HT1080 (cell line): ENCODE results near the gene RPL21. TPM values are rescaled to one million over a fixed set of nuclear protein-coding genes. Genes with fewer than 3 reads are reported as not detected.

Source experiments
- DNase-seq: peaks from one replicate; pipeline ENCODE4 v3.0.0-alpha.2; 2015; ENCODE audit warnings: low read depth
- total RNA-seq: library from RNA; depleted of rRNA; stranded (reverse); fragments of >200 nt; shearing (Covaris generic); gene quantifications from 2 replicates; pipeline ENCODE4 v1.2.3, GENCODE V29; 2014

The RPL21 gene
- total RNA-seq, 1 experiment from 2014 or later: 982 TPM

- no peak for DNase-seq
Measured at GRCh38 chr13:27257648-27258253, 6.4 kb downstream of the RPL21 start.

DNA sequence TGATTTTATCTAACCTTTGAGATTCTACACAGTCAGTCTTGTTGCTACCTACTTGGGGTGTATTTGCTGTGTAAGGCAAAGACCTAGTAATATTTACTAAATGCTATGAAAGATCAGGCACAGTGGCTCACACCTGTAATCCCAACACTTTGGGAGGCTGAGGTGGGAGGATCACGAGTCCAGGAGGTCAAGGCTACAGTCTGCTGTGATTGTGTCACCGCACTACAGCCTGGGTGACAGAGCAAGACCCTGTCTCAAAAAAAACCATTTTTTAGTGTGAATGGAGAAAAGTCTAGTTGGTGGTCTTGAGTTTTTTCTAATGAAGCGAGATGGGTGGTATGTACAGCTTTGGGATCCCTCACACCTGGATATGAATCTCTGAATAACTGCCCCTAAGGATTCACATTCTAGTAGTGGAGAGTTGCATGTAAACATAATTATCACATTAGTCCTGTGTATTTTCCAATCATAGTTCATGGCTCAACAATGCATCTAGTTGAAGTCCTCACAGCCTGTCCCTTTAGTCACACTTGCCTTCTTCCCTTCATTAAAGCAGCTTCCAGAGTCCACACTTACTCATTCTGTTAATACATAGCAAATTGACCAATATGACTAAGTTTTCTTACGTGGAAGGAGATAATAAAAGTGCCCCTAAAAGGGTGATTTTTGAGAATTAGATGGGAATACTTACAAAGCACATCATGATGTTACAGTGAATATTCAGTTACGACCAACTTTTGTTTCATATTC, 7.5 kb downstream of the RPL21 start:
- no peak for DNase-seq

- no peak for DNase-seq
Measured at GRCh38 chr13:27259831-27260230, 8.5 kb downstream of the RPL21 start.

- DNase-seq: no peak
Measured at GRCh38 chr13:27261396-27261795, 10.0 kb downstream of the RPL21 start.

GRCh38 chr13:27263438-27263837, 12.1 kb downstream of the RPL21 start:
- no peak for DNase-seq

DNA sequence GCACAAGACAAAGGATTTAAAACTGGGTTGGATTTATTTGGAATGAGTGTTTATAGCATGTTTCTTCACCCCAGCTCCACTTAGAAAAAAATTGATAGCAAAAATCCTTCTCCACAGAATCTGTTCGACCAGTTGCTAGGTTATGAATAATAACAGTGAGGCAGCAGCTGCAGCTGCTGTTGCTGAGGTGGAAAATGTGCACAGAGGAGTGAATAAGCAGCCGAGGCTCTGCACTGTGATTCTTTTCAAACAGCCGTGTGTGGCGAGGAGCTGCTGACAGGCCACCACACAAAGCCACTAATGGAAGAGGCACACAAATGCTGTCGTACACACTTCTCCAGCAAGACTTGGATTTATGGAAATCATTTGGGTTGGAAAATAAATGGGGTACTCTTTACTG, 12.8 kb downstream of the RPL21 start:
- DNase-seq: peak; percentile 40

DNA sequence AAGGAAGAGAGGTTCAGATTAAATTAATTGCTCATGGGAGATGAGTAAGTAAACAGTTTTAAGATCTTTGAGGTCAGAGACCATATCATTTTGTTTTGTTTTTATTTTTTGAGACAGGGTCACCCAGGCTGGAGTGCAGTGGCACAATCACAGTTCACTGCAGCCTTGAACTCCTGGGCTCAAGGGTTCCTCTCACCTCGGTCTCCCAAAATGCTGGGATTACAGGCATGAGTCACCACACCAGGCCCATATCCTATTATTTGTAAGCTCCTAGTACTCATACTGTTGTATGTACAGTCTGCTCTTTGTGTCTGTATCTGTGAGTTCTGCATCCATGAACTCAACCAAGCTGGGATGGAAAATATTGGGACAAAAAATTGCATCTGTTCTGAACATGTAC, 13.3 kb downstream of the RPL21 start:
- no peak for DNase-seq

- DNase-seq: no peak
Measured at GRCh38 chr13:27266917-27267316, 15.6 kb downstream of the RPL21 start.

GRCh38 chr13:27267596-27267995, 16.2 kb downstream of the RPL21 start:
- no peak for DNase-seq

DNA sequence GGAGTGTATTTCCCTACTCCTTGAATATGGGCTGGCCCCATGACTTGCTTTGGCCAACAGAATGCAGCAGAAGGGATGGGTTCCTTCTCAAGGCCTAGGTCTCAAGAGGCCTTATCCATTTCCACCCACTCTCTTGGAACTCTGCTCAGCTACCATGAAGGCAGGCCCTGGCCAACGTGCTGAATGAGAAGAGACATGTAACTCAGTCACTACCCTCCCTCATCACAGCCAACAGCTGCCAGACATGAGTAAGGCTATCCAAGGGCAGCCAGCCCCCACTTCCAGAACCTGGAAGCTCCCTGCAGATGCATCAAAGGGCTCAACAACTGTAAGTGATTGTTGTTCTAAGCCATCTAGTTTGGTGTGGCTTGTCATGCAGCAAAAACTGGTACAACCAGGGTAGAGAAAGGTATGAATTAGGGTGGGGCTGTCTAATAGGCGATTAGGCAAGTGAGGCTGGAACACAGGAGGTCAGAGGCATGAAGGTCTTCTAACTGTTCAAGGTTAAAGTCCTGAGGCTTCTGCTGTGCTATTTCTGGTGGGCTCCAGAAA, 17.8 kb downstream of the RPL21 start:
- DNase-seq: no peak

GRCh38 chr13:27270594-27271520, 19.5 kb downstream of the RPL21 start, which contains the start of gene RASL11A:
RASL11A (plus strand) TSS chr13:27270830; CDS start chr13:27270945, 115 bp downstream.
- DNase-seq: peak; percentile 78

DNA sequence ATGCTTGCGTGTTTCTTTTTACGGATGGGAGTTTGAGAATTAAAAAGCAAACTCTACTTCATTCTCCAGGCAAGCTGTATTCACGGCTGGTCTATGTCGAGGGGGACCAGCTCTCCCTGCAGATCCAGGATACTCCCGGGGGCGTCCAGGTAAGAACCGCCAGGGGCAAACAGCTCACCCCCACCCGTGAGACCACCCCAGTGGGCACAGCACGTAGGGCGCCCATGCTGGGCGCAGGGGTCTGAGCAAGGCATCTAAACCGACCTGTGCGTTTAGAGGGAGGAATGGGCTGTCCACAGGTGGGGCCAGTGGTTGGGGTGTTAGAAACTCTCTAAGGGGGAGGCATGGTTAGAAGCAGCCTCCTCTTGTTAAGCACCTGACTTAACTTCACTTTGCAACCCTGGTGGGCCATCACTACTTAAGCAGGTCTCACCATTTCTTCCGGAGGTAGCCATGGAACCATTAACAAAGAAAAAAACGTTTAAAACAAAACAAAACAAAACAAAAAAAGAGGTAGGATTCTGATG, 20.3 kb downstream of the RPL21 start:
- DNase-seq: no peak

DNA sequence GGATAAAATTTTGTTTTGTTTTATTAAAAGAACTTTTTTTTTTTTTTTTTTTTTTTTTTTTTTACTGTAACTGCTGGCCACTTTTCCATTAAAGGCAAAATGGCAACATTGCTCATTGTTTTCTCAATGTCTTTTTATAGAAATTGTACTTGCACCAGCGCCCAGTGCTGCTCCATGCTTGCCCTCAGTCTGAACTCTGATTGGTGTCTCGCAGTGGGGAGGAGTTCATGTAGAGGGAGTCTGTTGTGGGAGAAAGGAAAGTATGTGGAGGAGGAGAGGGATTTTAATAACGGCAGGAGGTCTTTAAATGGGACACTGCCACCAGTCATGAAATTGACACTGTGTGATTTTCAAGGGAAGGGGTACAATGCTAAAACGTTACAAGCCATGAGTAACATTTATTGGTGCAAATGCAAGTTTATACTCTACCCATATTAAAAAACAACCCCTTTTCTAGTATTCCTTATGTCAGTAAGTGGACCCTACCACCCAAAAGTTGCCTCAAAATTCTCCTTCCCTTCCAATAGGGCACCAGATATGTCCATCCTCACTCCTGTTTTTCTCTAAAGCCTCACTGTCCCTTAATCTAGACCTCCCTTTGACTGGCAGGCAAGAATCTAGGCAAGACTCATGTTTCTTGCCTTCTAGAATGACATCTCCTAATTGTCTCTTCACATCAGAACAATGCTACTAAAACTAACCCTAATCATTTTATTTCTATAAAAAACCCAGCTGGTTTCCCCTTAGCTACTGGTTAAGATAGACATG, 22.5 kb downstream of the RPL21 start:
- DNase-seq: no peak

DNA sequence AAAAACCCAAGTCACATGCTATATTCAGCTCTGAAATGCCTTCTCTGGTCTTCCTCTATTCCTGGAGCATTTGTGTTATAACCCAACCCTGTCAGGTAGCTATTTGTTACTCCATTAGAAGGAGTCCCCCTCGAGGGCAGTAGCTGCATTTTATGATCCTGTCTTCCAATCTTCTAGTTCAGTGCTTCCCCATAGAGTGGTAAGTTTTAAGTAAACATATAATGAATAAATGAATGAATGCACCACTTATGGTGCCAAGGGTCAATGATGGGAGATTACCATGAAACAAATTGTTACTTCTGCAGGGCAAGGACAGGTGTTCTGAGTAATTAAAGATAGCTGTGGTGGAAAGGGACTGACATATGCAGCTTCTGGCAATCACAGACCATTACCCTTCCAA, 23.3 kb downstream of the RPL21 start:
- DNase-seq: no peak

DNA sequence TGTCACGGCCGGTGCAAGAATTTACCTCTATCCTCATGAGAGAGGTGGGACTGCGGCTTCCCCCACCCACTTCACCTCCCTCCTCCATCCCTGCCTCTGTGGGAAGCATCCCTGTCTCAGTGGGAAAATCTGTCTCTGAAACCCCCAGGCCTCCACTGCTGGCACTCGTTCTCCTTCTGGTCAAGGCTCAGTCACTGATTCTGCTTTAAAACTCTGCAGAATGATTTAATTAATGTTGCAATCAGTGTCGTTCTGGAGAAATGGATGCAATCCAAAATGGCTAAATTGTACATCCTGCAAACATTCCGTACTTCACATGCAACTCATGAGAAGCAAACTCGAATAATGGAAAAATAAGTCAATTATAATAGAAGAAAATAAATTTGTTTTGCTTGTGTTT, 24.8 kb downstream of the RPL21 start:
- DNase-seq: no peak

DNA sequence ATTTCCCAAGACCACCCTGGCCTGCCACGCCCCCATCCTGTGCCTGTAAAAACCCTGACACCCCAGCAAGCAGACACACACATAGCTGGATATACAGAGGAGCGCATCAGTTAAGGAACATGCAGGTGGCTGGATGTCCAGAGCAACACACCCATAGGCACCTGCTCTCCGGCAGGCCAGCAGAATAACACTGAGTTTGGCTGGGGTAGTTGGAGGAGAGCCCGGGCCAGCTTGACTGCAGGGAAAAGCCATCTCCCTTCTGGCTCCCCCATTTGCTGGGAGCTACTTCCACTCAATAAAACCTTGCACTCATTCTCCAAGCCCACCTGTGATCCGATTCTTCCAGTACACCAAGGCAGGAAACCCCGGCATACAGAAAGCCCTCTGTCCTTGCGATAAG, 28.1 kb downstream of the RPL21 start:
- no peak for DNase-seq

GRCh38 chr13:27280009-27280656, 28.8 kb downstream of the RPL21 start:
- peak; percentile 68 for DNase-seq

DNA sequence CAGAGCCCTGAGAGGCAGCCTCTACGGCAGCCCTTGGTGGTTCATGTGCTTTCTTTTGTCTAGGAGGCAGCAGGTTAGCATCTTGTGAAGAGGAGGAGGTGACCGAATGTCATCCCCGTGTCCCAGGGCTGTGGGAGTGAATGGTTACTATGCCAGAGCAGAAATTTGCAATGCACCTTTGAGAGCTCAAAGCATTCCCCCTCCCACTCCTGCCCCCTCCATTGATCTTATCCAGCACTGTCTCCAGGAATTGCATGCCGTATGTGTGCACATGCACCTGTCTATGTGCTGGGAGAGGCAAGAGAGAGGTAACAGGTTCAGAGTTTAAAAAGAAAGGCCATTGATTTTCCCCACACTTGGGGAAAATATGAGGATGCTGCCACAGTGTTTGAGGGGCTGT, 29.5 kb downstream of the RPL21 start:
- no peak for DNase-seq

GRCh38 chr13:27281420-27281819, 30.1 kb downstream of the RPL21 start:
- DNase-seq: no peak

- peak; percentile 52 for DNase-seq
Measured at GRCh38 chr13:27283906-27284493, 32.6 kb downstream of the RPL21 start.
